ENCODE measurements around the gene LIN52.
A peak's percentile ranks its signal among the peaks of the same experiment; 100 is the strongest.

LIN52 gene, protein sequence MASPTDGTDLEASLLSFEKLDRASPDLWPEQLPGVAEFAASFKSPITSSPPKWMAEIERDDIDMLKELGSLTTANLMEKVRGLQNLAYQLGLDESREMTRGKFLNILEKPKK

DNA sequence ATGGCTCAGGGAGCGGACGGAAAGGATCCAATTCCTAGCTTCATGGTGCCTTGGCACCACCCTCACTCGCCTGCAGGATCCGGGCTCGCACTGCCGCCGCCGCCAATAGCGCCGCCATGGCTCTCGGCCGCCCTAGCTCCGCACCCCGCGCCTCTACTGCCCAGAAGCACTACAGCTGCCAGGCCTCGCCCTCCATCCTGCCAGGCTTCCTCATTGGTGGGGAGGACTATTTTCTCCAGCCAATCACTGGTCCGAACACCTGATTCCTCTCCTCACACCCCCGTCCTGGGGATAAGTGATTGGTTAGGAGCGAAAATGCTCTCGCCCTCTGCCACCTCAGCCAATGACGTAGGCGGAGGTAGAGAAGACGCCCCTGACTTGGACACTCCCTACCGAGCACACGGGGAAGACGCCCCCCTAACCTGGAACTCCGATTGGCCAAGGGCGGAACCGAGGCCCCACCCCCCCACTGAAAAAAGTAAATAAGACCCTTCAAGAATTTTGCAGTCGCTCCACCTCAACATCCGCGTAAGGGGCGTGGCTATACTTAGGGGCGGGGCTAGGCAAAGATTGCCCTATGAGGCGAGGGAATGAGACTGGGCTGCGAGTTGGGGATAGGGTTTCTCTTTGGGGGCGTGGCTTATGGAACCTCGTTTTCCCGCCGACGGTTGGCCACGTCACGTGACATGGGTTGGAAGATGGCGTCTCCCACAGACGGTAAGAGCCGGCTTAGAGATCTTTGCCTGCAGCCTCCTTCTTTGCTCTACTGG lies at the start of gene LIN52, which contains the start of gene ALDH6A1:
TSS of gene LIN52 (plus strand) at position 680 of the 770 bp plus-strand sequence. CDS start at position 699, 19 bp downstream.
TSS of gene ALDH6A1 (minus strand) at position 177 of the 770 bp plus-strand sequence. CDS start at position 118, 59 bp downstream.
- peak; percentile 100 for DNase-seq
- in situ Hi-C loops (cut with MboI; ENCODE audit: low pct_unique_long_range_greater_than_20kb, low sequenced_read_pairs): no loop called here

DNA sequence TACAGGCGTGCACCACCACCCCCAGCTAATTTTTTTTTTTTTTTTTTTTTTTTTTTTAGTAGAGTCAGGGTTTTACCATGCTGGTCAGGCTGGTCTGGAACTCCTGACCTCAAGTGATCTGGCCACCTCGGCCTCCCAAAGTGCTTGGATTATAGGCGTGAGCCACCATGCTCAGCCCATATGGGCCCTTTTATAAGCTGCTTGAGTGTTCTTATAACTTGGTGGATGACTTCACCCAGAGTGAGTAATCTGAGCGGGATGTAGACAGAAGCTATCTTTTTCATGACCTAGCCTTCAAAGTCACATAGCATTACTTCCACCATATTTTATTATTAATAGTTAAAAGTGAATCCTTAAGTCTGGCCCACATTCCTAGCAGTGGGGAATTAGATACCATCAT lies 49.2 kb upstream of the LIN52 start:
- in situ Hi-C loops (cut with MboI; ENCODE audit: low pct_unique_long_range_greater_than_20kb, low sequenced_read_pairs): loop anchor here (25.0 kb wide), 1 partner anchor 523 kb away; no protein-coding TSS in a partner anchor
- DNase-seq: no peak

DNA sequence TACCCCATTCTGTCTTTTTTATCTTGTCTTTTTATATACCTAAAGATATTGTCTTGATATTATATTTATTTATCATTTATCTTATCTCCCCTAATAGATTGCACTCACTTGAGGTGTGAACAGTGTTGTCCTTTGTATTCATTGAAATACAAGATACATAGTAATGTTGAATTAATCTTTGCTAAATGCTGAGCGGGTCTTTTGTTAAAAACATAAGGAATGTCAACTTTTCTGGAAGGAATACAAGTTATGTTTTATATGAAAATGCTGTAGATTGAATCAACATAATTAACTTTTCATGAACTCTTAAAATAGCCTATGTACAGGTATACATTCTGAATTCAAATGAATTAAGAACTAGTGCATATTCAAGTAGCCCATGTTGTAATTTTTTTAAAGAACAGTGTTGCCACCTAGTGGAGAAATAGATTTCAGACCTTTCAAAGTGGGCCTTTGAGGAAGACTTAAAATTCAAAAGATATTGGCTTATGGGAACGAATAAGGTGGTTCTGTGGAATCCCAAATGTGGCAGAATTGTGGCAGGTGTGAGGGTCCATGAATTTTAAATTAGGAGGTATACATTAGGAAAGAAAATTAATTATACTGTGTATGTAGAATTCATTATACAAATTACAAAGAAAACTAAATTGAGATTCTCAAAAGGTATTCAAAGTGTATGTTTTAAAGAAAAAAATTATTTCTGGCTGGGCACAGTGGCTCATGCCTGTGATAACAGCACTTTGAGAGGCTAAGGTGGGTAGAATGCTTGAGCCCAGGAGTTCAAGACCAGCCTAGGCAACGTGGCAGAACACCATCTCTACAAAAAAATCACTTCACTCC lies 46.5 kb upstream of the LIN52 start:
- in situ Hi-C loops (cut with MboI; ENCODE audit: low pct_unique_long_range_greater_than_20kb, low sequenced_read_pairs): loop anchor here (25.0 kb wide), 1 partner anchor 526 kb away; no protein-coding TSS in a partner anchor
- peak; percentile 89 for DNase-seq

DNA sequence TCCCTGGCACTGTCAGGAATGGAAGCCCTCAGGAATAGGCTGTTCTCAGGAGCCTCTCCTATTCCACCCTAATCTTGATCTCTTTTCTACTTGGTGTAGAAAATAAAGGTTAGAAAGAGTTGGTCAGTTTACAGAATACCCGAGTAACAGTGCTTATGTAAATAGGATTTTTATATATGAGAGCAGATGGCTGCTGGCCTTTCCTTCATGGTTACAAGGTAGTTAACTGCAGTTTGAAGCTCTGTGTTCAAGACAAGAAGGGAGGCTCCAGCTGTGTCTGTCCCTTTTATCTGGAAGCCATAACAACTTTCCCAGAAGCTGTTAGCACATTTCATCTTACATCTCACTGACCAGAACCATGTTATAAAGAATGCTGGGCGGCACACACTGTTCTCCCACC lies 42.5 kb upstream of the LIN52 start:
- in situ Hi-C loops (cut with MboI; ENCODE audit: low pct_unique_long_range_greater_than_20kb, low sequenced_read_pairs): loop anchor here (25.0 kb wide), 1 partner anchor 530 kb away; no protein-coding TSS in a partner anchor

DNA sequence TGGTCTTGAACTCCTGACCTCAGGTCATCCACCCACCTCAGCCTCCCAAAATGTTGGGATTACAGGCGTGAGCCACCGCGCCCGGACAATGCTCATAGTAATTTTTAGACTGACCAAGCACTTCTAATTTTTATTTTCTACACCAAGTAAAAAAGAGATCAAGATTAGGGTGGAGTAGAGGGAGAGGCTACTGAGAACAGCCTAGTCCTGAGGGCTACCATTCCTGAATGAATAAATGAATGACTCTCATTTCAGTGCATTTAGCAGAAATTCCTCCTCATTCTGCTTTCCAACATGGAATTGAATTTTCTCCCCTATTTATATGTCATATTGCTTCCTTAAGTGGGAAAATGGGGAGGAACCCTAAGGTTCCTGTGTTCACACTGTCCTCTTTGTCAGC lies 39.2 kb upstream of the LIN52 start:
- DNase-seq: no peak
- in situ Hi-C loops (cut with MboI; ENCODE audit: low pct_unique_long_range_greater_than_20kb, low sequenced_read_pairs): loop anchor here (25.0 kb wide), 1 partner anchor 533 kb away; no protein-coding TSS in a partner anchor

More for the DNA sequence above, 42.5 kb upstream of the LIN52 start:
- no peak for DNase-seq

DNA sequence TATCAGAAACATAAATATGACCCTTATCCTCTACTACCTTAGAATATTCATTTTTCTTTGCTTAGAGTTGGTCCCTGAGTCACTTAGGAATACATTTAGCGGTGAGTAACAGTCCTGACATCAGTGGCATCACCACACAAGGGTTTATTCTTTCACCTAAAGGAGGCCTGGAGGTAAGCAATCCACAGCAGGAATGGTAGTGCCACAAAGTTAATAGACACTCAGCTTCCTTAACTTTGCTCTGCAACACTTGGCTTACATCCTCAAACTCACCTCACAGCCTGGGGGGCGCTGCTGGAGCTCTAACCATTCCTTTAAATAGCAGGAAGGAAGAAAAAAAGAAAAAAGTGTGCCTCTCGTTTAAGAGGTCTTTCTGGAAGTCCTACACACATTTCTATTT lies 36.5 kb upstream of the LIN52 start:
- peak; percentile 33 for DNase-seq
- in situ Hi-C loops (cut with MboI; ENCODE audit: low pct_unique_long_range_greater_than_20kb, low sequenced_read_pairs): loop anchor here (25.0 kb wide), 1 partner anchor 536 kb away; no protein-coding TSS in a partner anchor

DNA sequence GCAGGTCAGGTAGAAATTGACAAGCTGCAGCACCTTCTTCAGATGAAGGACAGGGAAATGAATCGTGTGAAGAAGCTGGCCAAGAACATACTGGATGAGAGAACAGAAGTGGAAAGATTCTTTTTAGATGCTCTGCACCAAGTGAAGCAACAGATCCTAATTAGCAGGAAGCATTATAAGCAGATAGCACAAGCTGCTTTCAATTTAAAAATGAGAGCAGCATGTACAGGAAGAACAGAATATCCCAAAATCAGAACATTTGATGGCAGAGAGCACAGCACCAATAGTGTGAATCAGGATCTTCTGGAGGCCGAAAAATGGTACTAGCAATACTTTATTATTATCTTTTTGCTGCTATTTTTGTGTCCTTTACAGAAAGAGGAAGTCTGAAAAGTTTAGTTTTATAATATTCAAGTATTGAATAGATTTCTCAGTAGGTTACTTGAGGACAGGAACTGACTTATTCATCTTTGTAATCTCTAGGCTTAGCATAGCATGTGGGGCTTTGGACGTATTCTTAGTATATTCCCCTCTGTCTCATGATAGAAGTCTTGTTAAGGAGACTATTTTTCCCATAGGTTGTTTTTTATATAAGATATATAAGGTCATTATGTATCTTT lies 34.8 kb upstream of the LIN52 start:
- in situ Hi-C loops (cut with MboI; ENCODE audit: low pct_unique_long_range_greater_than_20kb, low sequenced_read_pairs): loop anchor here (25.0 kb wide), 1 partner anchor 538 kb away; no protein-coding TSS in a partner anchor
- DNase-seq: peak; percentile 16

DNA sequence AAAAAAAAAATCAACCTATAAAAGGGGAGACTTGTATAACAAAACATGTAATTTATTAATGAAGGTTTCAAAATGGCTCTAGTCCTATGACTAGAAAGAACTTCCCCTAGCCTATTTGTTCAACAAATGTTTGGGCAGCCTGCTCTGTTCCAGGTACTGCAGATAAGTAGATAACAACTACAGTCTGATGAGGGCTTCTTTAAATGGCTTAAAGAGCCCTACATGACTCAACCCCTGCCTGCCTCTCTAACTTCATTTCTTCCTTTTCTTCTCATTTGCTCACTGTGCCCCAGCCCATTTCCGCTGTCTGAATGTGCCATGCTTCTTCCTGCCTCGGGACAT lies 22.0 kb upstream of the LIN52 start:
- in situ Hi-C loops (cut with MboI; ENCODE audit: low pct_unique_long_range_greater_than_20kb, low sequenced_read_pairs): no loop called here
- DNase-seq: no peak

DNA sequence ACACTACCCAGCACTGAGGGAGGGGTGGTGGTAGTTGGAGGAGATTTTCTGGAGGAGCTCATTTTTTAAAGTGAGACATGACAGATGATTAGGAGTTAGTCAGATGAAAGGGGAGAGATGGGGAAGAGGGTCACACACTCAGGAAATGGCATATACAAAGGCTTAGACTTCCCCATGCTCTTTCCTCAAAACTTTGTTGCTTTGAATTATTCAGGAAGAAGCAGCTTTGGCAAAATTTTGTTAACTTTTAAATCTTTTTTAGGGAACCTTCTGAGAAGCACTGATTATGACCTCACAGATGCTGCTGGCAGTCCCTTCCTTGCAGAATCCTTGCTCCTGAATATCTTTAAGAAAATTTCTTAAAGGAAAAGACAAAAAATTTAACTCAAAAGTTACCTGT lies 20.3 kb upstream of the LIN52 start:
- no peak for DNase-seq
- in situ Hi-C loops (cut with MboI; ENCODE audit: low pct_unique_long_range_greater_than_20kb, low sequenced_read_pairs): no loop called here

DNA sequence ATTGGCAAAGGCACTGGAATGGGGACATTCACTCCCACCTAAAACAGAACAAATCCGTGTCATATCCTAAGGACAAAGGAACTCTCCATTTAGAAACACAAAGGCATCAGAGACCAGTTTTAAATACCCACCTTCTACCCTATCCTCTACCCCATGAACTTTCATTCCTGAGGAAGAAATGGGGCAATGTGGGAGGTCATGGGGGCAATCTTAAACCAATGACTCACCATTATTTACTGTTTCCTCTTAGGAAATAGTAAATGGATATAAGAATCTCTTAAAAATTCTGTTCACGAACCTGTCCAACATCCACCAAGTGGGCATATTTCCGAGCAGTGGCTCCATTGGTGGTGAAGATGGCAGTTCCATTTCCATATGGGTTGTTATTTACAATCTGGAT lies 19.9 kb upstream of the LIN52 start:
- no peak for DNase-seq
- in situ Hi-C loops (cut with MboI; ENCODE audit: low pct_unique_long_range_greater_than_20kb, low sequenced_read_pairs): no loop called here

DNA sequence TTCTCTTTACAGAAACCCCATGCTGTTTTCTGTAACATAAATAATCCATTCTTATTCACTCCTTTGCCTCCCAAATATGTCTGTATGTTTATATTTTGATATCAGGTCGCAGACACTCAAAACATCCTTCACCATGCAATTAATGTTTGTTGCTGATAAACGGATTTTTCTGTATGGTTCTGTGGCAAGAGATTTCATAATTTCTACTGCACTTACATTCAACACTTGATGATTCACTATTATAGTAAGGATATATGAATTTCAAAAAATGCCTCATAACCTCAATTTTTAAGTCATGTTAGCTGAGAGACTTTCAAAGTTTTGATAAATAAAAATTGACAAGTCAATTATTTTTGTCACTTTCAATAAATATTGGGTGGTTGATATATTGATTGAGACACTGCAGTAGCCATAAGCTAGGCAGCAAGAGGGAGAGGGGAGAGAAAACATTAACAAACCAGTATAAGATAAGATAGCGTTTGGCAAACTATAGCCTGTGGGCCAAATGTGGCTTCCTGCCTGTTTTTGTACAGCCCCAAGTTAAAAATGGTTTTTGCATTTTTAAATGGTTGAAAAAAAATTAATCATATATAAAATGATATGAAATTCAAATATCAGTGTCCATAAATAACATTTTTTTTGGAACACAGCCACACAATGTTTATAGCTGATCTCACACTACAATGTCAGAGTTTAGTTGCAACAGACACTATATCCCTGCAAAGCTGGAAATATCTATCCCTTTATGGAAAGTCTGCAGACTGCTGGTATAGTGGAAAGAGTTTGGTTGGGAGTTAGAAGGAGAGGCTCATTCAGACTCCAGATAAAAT lies 18.8 kb upstream of the LIN52 start:
- in situ Hi-C loops (cut with MboI; ENCODE audit: low pct_unique_long_range_greater_than_20kb, low sequenced_read_pairs): no loop called here
- no peak for DNase-seq

DNA sequence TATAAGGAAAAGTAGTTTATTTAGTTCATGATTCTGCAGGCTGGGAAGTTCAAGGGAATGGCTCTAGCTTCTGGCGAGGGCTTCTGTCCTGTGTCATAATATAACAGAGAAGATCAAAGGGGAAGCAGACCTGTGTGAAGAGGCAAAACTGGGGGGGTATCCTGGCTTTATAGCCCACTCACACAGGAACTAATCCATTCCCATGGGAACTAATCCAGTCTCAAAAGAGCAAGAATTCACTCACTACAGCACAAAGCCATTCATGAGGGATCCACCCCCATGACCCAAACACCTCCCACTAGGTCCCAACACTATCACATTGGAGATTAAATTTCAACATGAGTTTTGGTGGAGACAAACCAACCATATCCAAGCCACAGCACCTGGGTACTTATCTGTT lies 7.4 kb upstream of the LIN52 start:
- in situ Hi-C loops (cut with MboI; ENCODE audit: low pct_unique_long_range_greater_than_20kb, low sequenced_read_pairs): no loop called here
- DNase-seq: no peak

DNA sequence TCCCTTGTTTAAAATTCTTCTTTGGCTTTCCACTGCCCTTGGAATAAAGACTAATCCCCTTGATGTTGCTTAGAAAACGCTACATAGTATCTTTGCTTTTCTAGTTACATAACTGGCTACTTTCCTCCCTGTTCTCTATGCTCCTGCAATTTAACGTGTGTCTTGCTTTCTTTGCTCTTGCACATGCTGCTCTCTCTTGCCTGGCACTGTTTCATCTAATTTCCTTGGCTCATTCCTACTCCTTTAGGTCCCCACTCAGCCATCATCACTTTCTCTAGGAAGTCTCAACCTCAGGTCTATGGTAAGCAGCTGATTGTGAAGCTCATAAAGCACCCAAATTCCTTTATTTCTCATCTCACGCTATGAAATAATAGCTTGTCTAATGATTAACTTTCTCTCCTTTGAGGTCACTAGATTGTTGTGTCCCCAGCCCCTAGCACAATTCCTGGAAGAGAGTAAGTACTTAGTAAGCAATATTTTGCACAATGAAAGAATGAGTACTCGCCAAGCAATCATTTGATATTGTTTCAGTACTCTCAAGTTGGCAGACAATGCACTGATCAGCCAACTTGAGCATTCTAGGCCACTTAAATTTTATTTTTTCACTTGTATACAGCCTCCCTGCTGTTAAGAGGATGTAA lies 3.8 kb upstream of the LIN52 start:
- no peak for DNase-seq
- in situ Hi-C loops (cut with MboI; ENCODE audit: low pct_unique_long_range_greater_than_20kb, low sequenced_read_pairs): no loop called here

DNA sequence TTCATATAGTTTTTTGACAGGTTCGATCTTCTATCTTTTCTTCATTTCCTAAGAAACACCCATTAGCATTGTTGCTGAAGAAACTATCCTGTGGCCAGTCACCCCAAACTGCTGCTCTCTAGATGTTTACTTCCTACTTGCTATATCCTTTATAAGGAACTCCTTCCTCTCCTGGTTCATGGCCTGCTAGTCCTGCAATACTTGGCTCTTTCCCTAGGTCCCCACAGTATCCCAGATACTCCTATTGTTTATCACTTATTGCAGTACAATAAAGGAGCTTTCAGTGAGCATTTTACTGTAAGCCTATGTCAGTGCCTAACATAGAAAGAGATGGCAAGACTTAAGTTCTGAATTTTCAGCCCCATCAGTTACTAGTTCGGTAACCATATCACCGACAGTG lies 3.3 kb upstream of the LIN52 start:
- in situ Hi-C loops (cut with MboI; ENCODE audit: low pct_unique_long_range_greater_than_20kb, low sequenced_read_pairs): no loop called here
- no peak for DNase-seq

DNA sequence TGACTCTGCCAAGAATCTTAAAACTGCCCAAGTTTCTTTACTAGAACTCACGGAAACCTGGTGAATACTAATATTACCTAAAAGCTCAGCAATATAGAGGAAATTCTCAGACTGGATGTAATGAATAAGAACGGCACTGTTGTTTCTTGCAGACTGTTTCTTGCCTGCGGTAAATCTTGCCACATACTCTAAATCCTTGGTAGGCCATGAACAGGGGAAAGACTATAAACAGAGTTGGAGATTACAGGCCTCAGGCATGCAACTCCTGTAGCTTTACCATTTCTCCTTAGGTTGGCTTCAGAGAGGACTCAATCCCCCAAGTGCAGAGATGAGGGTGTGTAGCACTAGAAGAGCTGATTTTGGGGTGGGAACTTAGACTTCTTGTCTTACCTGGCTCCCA lies 1.6 kb upstream of the LIN52 start:
- in situ Hi-C loops (cut with MboI; ENCODE audit: low pct_unique_long_range_greater_than_20kb, low sequenced_read_pairs): no loop called here

DNA sequence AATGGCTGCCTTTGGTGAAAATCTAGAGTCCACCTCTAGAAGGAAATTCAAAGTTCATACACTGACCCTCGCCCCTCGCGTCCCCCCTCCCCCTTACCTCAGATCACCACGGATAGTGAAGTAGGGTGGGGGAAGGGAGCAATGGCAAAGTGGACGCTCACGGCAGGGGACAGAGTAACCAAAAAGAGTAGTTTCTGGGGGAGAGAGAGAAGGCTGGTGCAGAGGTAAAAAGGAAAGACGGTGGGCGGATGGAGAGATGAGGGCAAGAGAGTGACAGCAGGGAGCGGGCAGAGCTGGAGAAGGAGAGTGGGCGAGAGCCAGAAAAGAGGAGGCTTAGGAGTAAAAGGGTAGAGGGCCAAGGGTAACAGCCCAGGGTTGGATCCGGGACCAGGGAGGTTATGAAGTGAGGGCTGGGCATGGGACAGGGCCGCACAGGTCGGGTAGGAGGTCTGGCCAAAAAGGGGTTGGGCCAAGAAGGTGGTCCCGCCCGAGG lies 926 bp upstream of the LIN52 start:
- DNase-seq: no peak
- in situ Hi-C loops (cut with MboI; ENCODE audit: low pct_unique_long_range_greater_than_20kb, low sequenced_read_pairs): no loop called here

More for the DNA sequence above, 1.6 kb upstream of the LIN52 start:
- DNase-seq: no peak

DNA sequence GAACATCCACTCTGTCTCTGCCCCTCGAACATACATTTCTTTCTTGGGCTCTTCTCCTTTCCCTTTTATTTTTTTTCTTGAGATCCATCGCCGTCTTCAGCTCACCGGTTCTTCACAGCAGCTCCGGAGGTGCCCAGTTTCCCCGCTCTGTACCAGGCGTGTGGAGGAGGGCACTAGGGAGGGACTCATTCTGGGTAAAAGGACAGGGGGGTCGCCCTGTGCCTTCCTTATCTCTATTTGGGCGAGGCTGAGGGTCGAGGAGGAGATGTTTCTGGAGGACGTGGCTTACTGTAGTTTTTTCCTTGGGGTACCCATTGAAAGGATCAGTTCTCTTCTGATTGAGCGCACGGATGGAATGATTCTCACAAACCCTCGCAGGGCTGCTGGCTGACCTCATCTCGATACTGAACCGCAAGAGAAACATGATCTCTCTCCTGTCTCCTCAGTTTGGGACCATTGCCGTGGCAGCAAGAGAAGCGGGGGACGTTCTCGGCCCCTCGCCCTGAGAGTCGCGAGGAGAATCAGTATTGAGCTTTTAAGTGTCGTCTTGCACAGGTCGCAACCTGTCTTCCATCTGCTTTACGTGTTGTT lies 386 bp downstream of the LIN52 start:
- in situ Hi-C loops (cut with MboI; ENCODE audit: low pct_unique_long_range_greater_than_20kb, low sequenced_read_pairs): no loop called here

More for the DNA sequence above, 386 bp downstream of the LIN52 start:
- DNase-seq: peak; percentile 50

Data from KBM-7 (cell line).